Kidney tubule cell (primary cell): ENCODE data around the gene COX7A2.

Experiments
- DNase-seq: peaks from one replicate; pipeline ENCODE4 v3.0.0-alpha.2; 2018; ENCODE audit warnings: low spot score

COX7A2 gene

DNA sequence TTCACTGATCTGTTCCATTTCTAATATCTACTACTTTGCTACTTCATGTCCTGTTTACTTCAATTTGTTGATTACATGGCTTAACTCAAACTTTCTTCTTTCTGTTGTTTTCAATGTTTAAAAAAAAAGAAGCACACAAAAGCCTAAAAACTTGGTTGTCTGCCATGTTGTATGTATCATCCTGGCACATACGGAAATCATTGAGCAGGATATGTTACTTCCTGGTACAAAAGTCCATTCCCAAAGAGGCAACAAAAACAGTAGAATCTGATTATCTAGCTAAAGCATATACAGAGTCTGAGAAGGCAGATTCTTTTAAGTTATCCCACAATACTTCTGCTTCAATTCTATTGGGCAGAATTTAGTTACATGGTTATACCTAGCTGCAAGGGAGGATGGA lies 23.2 kb downstream of the COX7A2 start:
- no peak for DNase-seq

DNA sequence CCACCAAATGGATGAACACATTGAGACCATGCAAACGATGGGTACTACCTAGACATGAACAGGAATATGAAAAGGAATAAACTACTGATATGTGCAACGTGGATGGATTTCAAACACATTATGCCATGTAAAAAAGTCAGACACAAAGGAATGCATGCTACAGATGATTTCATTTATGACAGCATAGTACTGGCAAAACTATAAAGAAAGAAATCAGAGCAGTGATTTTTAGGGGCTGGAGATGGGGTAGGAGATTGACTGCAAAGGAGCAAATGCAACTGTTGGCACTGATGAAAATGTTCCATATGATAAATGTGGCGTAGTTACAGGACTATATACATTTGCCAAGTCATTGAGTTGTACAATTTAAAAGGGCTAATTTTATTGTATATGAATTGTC lies 24.3 kb downstream of the COX7A2 start:
- no peak for DNase-seq

- peak; percentile 66 for DNase-seq
Measured at GRCh38 chr6:75217193-75217592, 26.4 kb downstream of the COX7A2 start.

DNA sequence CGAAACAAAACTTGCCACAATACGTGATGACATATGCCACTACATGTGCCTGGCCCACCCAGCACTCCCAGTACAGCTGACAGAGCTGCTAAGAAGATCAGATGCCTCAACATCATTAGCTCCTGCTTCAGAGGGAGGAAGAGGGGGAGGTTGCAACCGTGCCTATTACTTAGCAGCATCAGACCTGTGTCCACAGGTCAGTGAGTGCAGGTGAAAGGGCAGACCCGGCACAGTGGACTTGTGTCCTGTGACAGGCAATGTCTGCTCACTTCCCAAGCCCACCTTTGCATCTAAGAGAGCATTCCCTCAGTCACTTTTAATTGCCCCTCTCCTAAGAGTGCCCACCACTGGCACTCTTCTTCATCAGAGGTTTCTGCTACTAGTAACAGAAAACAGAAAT lies 28.3 kb downstream of the COX7A2 start:
- no peak for DNase-seq

- no peak for DNase-seq
Measured at GRCh38 chr6:75213732-75214131, 29.9 kb downstream of the COX7A2 start.

- peak; percentile 19 for DNase-seq
Measured at GRCh38 chr6:75213112-75213511, 30.5 kb downstream of the COX7A2 start.

DNA sequence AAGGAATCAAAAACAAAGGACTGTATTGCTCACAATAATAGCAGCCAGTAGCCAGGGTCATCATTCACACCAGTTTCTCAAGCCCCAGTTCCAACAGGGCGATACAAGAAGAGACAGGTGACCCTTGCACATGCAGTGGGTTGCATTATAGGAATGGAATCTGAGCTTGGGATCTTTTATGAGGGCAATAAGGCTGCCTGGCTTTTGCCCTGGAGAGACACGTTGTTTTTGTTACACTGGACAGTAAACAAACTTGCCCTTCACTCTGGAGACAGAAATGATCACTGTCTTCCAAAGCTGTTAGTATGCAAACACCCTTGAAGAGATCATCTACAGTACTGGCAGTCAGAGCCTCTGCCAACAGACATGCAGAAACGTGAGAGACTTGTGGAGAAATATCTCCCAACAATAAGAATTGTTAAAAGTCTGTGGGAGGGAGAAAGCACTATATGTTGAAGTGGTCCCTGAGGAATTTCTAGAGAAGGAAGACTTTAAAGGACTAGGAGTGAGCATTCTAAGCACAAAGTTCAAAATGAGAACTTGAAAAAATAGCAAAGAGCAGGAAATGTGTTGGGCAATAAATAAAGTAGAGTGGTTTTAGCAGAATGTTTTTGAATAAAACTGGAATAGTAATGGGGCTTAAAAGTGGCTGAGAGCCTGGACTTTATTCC lies 31.5 kb downstream of the COX7A2 start:
- DNase-seq = no peak

DNA sequence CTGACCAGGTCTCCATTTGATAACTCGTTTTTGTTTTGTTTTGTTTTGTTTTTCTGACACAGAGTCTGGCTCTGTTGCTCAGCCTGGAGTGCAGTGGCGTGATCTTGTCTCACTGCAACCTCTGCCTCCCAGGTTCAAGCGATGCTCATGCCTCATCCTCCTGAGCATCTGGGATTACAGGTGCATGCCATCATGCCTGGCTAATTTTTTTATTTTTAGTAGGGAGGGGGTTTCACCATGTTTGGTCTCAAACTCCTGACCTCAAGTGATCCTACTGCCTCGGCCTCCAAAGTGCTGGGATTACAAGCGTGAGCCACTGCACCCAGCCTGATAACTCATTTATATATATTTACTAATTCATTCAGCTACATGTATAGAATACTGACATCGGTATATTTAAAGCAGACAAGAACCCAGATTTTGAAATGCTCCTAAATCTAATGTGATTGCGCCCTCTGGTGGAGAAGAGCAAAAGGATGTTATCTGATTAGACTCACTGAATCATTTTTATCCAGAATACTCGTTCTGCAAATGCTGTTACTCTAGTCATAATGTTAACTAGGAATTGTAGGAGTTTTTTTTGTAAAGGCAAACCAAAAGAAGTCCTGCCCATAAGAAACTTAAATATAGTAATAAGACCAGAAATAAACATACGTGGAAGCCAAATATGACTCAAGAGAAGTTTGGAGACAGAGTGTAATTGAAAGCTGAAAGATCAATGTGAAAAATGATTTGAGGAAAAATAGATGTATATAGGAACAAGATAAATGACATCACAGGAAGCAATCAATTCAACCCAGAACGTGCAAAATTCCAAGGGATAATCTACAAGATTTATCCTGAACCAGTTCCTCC lies 32.5 kb downstream of the COX7A2 start:
- peak; percentile 68 for DNase-seq

DNA sequence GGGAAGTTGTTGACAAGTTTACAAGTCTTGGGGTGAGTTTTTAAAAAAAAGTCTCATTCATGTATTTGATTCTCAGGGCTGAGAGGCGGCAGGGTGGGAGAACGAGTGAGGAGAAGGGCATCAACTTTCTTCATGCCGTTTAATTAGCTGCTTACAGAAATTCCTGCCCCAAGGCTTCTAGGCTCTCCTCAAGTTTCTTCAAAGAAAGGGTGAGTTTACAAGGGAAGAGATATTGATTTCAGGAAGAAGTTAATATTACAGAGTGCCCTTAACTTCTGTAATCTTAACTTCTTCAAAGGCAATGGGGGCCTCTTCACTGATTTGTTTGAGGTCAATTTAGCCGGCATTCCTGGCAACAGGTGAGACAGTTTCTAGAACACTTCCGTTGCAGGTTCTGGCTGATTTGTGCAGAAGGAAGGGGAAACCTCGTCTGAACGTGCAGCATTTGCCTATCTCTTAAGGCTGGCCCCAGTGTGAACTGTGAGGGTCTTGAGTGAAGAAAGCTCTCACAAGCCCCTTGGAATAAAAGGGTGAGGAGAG lies 34.3 kb downstream of the COX7A2 start:
- no peak for DNase-seq

DNA sequence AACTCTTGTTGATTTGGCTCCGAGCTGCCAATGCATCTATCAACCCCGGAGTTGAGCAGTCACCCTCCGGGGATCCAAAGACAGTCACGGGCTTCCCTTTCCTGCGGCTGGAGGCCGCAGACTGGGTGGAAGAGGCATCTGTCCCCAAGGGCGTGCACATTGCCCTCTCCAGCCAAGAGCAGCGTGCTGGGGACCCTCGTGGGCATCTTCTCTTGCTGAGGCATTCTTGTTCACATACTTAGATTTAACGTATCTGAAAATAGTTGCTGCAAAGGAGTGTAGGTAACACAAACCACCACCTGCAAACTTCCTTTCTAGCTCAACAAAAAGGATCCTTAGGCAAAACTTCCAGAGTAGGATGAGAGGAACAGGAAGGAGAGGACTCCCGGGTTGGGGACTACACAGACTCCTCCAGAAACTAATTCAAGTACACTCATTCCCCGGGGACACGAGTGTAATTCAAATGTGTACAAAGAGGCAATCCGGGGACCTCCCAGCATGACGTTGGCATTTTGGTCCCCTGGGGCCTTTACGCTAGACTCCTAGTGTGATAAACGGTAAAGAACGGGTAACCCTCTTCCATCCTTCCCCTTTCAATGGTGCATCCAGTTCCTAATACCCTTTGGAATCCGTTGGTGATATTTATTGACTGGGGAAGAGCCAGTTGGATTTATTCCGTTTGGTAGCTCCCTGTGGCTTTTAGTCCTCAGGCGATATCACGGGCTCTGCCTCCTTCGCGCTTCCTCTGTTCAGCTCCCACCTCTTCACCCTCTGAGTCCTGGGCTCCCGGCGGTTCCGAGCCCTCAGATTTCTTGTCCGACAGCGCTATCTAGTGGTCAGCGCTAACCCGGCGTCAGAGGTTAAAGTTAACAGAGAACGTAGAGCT lies 35.1 kb downstream of the COX7A2 start:
- DNase-seq = peak; percentile 81

DNA sequence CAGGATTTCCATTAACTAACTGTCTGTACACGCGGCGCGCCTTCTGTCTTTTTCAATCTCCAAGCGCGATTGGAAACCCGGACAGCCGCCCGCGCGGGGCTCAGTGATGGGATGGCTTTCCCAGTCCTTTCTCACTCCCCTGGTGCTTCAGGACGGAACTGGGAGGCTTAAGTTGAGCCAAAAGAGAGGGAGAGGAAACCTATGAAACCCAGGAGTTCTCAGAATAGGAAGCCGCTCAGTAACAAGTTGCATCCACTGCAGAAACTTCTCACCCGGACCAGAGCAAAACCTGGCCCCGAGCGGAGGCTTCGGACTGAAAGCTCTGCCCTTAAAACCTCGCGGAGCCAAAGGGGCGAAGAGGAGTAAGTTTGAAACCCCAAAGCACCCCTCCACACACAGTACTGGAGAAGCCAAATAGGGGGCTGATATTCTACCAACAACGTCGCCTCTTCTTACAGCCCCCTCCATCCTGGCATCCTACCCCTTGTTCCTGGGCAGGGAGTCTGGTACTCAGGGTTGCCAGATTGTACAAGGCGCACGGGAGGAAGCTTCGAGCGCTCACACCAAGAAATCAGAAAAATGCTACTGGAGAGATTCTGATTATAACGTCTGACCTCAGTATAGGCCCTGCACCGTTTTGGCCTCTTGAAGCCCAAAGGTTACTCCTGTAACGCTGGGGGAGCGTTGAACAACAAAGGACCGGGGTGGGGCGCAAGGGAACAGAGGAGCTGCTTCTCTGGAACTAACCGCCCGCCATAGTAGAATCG lies 36.8 kb downstream of the COX7A2 start:
- DNase-seq = peak; percentile 25

- DNase-seq = peak; percentile 97
Measured at GRCh38 chr6:75205776-75206575, 37.6 kb downstream of the COX7A2 start, which contains the start of gene COL12A1. TSS of gene COL12A1 (minus strand) at chr6:75206053. CDS start at chr6:75202792, 3,261 bp downstream.

DNA sequence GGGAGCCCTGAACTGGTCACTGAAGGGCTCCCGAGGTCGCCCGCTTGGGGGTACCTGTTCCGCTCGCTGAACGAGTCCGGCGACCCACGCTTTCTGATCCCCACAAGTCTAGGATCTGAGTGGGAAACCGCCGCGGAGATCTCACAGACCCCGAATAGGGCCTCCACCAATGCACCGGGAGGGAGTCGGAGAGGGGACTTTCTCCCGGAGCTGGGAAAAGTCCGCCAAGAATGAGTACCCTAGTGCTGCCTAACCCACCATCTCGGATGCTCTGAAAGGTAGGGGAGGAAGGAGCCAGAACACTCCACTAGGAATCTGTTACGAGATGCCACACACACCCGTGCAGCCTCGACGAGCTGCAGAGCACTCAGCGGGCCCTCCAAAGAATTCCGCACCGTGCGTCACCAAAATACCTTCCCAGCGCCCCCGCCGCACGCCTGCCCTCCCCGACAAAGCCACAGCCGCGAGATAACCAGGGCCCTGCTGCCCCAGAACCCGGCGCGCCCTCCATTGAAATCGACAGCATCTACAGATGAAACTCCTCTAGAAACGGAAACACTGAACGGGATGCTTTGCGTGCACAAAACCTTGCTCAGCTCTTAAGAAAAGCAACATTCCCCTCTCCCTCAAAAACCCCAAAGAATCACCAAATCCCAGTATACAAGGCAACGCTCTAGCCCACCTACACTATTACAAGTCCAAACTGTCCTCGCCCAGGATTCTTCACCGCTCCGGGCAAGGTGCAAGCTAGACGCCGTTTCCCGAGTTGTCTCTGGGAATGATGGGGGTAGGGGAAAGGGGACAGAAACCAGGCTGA lies 38.4 kb downstream of the COX7A2 start:
- DNase-seq = peak; percentile 73

DNA sequence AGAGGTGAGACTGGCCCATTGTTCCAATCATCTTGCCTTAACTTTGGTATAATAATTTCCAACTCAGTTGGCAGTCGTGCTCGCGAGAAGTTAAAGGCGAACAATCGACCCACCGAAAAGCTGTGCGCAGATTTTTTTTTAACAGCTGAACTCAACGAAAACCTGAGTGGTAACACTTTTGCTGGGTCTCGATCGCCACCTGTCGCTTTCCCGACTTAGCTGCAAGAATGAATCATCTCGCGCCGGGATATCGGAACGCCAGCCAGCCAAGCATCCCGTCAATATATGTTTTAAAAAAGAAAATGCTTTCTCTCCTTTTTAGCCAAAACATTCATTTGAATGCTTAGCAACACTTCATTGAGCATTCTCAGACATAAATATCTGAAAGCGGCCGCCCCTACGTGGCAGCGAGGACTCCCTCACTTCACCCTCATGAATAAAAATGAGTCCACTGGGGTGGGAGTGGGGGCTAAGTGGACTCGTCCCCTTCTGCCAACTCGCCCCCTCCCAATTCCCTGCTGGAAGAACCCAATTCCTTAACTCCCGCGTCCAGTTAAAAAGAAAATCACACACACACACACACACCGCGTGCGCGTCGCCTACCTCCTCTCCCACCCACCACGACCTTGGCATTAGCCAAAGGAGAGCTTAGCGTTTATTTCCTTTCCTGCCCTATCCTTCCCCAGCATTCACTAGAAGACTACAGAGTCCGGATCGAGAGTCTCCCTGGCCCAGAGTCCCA lies 39.2 kb downstream of the COX7A2 start:
- peak; percentile 84 for DNase-seq

GRCh38 chr6:75203721-75204120 lies 39.9 kb downstream of the COX7A2 start:
- DNase-seq = no peak

DNA sequence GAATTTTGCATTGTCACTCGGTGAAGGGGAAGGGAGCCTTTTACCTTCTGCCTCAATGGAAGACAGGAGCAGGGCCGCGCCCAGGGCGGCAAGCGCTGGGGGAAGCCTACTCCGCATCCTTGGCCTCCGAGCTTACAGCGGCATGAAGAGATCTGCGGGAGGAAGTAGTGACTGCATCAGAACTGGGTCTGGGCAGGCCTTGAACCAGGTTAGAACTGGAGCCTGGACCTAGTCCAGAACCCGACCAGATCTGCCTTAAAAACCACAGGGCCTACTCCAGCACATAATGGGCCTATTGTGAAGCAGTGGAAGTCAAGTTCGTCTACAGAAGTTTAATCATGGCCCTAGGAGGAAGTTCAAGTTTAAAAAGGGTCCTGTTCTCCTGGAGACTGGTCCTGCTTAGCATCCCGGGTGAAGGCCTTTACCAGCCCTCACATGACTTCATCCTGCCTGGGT lies 40.9 kb downstream of the COX7A2 start:
- DNase-seq = no peak

DNA sequence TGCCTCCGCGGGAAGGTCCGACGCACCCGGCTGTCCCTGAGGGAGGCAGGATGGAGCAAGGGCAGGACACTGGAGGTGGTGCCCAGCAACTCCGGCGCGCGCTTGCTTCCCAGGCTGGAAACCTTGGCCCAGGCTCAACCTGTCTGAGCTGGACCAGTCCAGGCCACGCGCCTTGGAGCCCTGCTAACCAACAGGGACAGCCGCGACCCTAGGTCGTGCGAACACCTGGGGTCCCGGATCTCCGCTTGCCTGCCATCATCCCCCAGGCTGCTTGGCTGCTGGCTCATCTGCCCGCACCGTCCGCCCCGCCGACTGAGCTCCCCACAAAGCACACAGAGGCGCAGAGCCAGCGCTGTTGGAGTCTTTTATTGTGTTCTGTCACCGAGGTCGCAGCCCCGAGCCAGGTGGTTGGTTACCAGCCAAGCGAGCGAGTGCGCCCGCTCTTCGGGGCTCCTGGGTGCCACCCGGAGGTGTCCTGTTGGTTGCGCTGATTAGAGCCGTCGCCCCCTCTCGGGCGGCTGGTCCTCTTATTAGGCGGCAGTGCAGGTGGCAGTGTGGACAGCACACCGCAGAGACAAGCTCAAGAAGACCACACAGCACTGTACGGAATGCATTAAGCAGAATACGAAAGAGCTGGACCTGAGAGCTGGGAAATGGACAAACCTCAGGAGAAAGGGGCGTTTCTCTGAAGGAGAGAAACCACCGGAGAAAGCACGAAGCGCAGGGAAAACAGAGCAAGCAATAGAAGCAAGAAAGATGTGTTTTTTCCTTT lies 41.5 kb downstream of the COX7A2 start:
- peak; percentile 56 for DNase-seq

GRCh38 chr6:75201021-75201420 lies 42.6 kb downstream of the COX7A2 start:
- no peak for DNase-seq
